A673 (cell line): ENCODE data around the gene SLC2A9.

Experiments
- CTCF ChIP-seq: fragments of 300-800, 200-600 bp; sonication (generic); conservative IDR thresholded peaks from 2 replicates; pipeline ENCODE4 v1.5.1; 2017; ENCODE audit warnings: low read depth, mild to moderate bottlenecking, antibody characterized with exemption, low read length, moderate library complexity, mixed read lengths
- EZH2 ChIP-seq: fragments of 200-600 bp; sonication (generic); IDR thresholded peaks from 2 replicates; pipeline ENCODE4 v1.6.1; 2017; ENCODE audit warnings: borderline replicate concordance, low read depth, mild to moderate bottlenecking, mixed read lengths, antibody characterized with exemption, low read length; ENCODE audit not compliant: poor library complexity, severe bottlenecking

DNA sequence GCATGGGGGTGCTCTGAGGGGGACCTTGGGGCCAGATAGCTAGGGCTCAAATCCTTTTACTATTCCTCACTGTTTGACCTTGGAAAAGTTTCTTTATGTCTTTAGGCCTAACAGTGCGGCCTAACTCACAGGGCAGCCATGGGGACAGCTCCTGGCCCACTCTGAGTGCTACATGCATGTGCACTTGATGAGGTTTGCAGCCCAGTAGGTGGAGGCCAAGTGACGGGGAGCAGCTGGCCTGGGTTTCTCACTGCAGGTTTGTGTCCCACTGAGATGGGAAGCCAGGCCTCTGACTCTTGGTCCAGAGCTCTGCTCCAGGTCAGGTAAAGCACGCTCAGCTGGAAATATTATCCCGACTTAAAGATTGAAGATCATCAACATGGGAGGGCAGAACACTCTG, 102.8 kb downstream of the SLC2A9 start:
- TF ChIP-seq CTCF, result no peak
- TF ChIP-seq EZH2, result no peak
